Activated CD8-positive, alpha-beta memory T cell treated with anti-CD3 and anti-CD28 coated beads for 4 hours (primary cell): ENCODE data around the gene GSTA5.
"Not testable (repeated sequence)": the region's sequence is repeated elsewhere in the genome, so short reads cannot be mapped to it uniquely, and the experiment has no call there.

Experiments used
- DNase-seq, 2 donors: peaks; one replicate each; pipeline ENCODE4 v3.0.0-alpha.2; 2020; ENCODE audit warnings: low read depth in 2 of 2

GSTA5 gene

DNA sequence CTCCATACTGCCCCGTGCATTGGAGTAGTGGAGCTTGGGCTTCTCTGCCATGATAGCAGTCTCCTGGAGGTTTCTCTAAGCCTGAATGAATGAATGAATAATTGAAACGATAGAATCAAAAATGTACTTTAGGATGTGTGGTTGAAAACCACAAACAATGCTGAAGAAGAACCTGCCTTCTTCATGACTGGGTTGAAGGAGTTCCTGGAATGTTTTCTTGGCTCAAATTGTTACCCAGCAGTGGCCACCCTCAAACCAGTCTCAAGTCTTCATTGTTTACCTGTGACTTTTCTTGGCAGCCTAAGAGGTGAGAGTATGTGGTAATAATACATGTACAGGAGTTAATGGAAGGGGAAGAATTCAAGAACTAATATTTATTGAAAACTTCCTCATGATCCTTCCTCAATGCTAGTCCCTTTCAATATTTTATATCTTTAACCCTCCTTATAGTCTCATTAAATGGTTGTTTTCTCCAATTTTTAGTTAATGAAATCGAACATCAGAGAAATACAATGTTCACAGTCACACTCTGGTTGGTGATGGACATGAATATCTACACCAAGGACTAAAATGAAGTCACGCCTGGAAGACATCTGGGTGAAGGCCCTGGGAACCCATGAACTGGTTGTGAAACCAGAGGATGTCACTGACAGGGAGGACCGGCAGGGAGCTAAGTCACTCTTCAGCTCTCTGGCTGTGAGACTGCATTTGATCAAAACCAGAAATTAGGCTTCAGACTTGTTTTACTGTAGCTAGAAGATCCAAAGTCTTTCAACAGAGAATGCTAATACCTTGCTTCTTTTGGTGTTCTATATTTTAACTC, at the start of gene GSTA5:
Gene GSTA5 (minus strand): TSS at position 51 of the 823 bp plus-strand sequence.
- DNase-seq: no peak

DNA sequence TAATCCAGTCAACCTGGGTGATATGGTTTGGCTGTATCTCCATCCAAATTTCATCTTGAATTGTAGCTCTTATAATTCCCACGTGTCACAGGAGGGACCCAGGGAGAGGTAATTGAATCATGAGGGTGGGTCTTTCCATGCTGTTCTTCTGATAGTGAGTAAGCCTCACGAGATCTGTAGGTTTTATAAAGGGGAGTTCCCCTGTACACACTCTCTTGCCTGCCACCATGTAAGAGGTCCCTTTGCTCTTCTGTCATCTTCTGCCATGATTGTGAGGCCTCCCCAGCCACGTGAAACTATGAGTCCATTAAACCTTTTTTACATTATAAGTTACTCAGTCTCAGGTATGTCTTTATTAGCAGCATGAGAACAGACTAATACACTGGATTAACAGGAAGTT, 49.4 kb upstream of the GSTA5 start:
- DNase-seq: no peak

DNA sequence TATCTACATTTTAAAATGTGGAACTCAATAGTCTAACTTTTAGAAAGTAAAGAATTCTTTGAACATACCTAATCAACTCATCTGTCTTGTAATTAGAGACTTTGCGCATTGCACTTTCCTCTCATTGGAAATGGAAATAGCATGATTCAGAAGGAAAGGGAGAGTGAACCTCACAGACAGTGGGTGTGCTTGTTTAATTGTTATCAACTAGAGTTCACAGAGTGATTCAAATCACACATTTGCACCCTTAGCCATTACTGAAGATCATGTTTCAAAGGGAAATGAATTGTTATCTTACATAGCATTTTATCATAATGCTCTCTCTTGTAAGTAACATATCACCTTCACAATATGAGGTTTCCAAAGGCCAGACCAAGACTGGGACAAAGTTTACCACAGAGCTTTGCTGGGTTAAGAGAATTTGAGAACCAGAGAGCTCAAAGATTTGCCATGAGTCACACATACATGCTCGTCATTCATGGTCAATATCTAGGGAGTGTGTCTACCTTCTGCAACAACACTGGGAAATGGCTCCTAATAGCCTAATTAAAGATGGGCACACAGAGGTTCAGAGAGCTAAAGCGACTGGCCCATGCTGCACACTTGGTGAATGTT, 47.4 kb upstream of the GSTA5 start:
- no peak for DNase-seq

DNA sequence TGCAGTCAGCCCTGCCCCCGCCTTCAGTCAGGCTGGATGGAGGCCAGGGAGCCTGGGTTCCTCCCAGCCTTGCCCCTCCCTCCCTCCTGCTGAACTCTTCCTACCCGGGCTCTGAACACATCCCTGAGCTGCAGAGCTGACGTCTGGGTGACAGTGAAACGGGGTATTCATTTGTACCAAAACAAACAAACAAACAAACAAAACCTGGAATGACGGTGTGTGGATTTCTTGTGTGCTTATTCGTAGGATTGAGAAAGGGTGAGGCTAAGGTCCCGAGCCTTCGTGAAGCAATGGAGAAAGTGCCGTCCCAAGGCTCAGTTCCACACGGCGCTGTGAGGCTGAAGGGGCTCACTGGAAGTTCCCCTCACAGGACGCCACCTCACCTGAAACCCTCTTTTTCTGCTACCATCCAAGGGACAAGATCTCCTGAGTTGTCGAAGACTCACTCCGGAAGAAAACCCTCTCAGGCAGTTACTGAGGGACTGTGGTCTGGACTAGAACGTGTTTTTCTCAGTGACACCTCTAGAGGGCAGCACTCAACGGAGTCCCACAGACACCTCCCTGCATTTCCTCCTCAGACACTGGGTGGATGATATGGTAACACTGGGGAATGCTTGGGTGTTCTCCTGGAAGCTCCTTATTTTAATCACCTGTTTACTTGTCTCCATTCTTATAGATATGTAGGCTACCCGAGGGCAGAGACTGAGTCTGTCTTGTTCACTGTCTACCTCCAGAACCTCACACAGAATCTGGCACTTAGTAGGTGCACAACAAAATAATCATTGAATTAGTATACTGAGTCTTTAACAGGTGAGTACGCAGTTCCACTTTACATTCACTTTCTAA, 41.6 kb upstream of the GSTA5 start:
- peak; percentile 40 to 45 for DNase-seq

DNA sequence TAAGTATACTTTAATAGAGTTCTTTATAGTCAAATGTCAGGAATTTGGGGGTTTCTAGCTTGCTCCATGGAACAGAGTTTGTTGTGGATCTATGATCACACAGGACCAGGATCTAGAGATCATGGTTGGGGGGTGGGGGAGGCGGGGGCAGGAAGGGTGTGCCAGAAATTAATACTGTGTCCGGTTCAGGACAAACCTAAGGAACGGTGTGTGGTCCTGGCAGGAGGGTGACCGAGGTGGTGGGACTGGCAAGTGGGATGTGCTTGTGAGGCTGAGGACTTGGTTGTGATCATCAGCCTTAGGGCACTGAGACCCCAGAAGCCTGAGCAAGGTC, 41.0 kb upstream of the GSTA5 start:
- DNase-seq: no peak

DNA sequence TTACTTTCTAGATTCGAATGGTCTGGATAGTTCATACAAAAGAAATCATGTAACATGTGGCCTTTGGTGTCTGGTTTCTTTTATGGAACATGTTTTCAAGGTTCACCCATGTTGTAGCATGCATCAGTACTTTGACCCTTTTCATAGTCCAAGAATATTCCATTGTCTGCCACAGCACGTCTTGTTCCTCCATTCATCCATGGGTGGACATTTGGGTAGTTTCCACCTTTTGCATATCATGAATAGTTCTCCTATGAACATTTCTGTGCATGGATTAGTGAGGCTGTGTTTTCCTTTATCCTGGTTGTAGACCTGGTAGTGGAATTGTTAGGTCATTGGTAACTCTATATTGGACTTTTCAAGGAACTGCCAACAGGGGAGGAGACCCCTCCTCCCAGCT, 37.2 kb upstream of the GSTA5 start:
- DNase-seq: no peak

DNA sequence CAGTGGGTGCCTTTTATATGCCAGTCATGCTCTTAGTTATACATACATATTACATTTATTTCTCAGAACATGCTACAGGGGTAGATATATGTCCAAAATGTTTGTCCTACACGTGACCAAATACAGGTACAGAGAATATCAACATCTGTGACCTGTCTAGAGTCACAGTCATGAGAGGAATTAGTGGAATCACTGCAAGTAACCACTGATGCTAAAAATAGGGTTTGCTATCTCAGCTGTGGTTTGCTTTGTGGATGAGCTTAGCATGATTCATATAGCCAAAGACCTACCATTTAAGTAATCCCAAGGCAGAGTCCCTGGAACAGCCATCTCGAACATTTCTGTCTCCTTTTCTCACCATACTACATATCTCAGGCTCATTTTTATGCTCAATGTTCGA, 36.6 kb upstream of the GSTA5 start:
- no peak for DNase-seq

DNA sequence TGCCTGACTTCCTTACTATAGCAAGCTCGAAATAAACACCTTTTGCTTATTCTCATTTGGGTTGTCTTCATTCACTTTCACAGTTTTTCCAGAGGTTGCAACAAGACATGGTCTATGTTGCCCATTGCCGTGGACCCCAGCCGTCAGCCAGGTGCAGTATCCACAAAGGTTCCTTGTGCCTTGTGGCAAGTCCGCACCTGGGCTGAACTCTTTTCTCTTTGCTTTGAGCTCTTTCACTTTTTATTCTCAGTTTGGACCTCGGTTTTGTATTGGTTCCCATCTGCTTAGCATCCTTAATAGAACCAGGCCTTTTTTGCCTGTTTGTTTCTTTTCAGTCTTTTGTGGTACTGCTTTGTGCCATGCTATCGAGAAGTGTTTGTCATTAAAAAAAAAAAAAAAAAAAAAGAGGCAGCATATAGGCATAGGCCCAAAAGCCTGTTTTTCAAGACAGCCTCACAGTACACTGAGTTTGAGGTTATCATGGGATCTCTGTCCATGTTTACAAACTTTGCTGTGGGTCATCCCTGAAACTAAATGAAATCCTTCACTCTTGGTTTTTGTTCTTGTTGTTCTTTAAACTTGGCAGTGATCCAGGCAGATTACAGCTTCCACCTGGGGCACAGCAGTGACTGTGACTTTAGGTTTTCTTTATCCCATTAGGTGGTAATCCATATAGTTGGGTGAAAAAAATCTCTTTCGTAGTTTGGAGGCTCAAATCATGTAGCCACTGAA, 35.6 kb upstream of the GSTA5 start:
- DNase-seq: no peak

DNA sequence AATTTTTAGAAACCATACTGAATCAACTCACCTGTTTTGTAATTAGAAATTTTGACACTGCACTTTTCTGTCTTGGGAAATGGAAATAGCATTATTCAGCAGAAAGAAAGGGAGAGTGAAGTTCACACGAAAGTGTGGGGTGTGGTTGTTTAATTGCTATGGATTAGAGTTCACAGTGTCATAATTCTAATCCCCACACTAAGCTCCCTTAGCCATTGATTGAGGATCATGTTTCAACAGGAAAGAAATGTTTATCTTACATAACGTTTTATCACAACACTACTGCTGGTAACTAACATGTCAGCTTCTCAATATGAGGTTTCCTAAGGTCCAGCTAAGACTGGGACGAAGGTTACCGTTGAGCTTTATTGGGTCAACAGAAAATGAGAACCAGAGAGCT, 31.4 kb upstream of the GSTA5 start:
- no peak for DNase-seq

DNA sequence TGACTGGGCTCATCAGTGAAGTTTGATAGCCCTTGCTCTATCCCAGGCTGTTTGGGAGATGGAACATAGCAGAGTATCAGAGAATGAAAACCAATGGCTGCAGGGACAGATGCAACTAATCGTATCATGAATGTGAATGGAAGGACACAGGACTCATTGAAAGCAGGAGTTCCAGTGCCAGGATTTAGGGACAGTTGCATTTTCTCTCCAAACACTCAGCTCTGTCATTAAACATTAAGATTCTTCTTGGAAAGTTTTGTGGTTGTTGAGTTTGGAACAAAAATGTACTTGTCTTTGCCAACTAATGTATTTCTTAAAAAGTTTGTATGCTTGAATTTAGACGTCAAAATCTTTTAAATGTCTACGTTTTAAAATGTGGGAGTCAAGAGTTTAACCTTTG, 31.0 kb upstream of the GSTA5 start:
- no peak for DNase-seq

DNA sequence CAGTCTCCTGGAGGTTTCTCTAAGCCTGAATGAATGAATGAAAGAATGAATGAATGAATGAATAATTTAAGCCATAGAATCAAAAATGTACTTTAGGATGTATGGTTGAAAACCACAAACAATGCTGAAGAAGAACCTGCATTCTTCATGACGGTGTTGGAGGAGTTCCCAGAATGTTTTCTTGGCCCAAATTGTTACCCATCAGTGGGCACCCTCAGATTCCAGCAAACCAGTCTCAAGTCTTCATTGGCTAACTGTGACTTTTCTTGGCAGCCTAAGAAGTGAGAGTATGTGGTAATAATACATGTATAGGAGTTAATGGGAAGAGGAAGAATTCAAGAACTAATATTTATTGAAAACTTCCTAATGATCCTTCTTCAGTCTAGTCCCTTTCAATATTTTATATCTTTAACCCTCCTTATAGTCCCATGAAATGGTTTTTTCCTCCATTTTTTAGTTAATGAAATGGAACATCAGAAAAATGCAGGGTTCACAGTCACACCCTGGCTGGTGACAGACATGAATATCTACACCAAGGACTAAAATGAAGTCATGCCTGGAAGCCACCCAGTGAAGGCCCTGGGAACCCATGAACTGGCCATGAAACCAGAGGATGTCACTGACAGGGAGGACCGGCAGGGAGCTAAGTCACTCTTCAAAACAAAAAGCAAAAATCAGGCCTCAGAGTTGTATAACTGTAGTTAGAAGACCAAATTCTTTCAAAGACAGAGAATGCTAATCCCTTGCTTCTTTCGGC, 29.9 kb upstream of the GSTA5 start:
- not testable (repeated sequence) for DNase-seq

DNA sequence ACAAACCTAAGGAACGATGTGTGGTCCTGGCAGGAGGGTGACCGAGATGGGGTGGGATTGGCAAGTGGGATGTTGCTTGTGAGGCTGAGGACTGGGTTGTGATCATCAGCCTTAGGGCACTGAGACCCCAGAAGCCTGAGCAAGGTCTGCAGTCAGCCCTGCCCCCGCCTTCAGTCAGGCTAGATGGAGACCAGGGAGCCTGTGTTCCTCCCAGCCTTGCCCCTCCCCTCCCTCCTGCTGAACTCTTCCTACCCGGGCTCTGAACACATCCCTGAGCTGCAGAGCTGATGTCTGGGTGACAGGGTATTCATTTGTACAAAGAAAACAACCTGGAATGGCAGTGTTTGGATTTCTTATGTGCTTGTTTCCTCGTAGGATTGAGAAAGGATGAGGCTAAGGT, 28.3 kb upstream of the GSTA5 start:
- not testable (repeated sequence) for DNase-seq

DNA sequence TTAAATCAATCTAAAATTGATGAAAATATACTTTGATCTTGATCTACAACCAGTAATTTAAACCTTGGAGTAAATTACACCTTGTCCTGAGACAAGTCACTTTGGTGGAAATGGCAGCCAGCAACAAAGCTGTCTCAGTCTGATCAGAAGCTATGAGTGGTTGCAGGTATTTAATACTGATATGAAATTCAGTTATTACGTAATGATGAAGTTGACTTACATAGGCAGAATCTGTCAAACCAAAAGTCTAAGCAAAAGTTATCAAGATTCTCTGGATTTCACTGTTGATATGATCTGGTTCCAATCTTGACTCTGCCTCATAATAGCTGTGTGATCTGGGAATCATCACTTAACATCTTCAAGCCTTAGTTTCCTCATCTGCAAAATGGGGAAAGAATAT, 27.6 kb upstream of the GSTA5 start:
- DNase-seq: no peak

DNA sequence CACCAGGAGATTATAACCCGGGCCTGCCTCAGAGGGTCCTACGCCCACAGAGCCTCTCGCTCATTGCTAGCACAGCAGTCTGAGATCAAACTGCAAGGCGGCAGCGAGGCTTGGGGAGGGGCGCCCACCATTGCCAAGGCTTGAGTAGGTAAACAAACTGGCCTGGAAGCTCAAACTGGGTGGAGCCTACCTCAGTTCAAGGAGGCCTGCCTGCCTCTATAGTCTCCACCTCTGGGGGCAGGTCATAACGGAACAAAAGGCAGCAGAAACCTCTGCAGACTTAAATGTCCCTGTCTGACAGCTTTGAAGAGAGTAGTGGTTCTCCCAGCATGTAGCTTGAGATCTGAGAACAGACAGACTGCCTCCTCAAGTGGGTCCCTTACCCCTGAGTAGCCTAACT, 20.5 kb upstream of the GSTA5 start:
- DNase-seq: not testable (repeated sequence)

DNA sequence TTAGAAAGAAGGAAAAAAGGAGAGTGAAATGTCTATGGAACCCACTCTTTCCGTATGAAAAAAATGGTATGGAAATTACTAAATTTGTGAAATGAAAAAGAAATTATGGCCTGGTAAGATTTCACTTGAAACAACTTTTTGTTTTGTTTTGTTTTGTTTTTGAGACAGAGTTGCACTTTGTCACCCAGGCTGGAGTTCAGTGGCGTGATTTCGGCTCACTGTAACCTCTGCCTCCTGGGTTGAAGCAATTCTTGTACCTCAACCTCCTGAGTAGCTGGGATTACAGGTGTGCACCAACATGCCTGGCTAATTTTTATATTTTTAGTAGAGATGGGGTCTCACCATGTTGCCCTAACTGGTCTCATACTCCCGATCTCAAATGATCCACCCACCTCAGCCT, 17.8 kb upstream of the GSTA5 start:
- no peak for DNase-seq

DNA sequence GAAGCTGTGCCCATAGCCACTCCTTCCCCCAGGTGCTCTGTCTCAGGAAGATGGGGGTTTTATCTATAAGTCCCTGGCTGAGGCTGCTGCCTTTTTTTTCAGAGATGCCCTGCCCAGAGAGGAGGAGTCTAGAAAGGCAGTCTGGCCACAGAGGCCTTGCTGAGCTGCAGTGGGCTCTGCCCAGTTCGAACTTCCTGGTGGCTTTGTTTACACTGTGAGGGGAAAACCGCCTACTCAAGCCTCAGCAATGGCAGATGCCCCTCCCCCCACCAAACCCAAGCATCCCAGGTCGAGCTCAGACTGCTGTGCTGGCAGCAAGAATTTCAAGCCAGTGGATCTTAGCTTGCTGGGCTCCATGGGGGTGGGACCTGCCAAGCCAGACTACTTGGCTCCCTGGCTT, 15.5 kb upstream of the GSTA5 start:
- DNase-seq: not testable (repeated sequence)

DNA sequence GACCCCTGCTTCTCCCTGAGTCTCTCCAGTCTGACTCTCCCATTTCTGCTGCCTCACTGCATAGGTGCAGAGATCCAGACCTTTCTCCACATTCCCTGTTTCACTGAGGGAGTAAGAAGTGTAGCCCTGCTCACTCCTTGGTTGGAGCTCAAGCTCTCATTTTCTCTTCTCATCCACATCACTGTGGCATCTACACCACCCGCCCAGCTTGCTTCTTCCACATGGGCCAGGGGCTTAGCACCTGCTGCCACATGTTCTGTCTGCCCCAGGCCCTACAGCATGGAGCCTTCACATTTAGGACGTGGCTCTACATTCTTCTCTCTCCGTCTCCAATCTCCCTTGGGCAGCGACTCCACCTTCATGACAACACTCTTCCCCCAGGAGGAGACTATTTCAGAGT, 8.5 kb upstream of the GSTA5 start:
- DNase-seq: no peak

DNA sequence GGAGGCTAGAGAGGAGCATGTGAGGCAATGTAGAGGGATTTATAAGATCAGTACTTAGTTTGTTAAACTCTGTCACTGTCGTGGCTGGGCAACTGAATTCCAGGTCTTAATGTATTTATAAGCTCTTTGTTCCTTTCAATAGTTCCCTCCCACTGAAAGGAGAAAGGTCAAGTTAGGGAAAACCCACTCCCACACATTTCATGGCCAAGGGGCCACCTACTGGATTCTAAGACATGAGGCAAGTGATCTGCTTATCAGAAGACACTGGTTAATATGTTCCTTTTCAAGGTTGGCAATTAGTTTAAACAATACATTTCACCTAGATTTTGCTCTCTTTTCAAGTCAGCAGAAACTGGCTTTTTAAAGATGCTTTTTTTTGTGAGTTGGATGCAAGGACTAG, 5.4 kb upstream of the GSTA5 start:
- DNase-seq: no peak

DNA sequence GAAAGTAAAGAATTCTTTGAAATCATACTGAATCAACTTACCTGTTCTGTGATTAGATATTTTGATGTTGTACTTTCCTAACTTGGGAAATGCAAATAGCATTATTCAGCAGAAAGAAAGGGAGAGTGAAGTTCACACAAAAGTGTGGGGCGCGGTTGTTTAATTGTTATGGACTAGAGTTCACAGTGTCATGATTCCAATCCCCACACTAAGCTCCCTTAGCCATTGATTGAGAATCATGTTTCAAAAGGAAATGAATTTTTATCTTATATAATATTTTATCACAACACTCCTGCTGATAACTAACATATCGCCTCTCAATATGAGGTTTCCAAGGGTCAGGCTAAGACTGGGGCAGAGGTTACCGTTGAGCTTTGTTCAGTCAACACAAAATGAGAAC, 3.0 kb upstream of the GSTA5 start:
- DNase-seq: no peak

DNA sequence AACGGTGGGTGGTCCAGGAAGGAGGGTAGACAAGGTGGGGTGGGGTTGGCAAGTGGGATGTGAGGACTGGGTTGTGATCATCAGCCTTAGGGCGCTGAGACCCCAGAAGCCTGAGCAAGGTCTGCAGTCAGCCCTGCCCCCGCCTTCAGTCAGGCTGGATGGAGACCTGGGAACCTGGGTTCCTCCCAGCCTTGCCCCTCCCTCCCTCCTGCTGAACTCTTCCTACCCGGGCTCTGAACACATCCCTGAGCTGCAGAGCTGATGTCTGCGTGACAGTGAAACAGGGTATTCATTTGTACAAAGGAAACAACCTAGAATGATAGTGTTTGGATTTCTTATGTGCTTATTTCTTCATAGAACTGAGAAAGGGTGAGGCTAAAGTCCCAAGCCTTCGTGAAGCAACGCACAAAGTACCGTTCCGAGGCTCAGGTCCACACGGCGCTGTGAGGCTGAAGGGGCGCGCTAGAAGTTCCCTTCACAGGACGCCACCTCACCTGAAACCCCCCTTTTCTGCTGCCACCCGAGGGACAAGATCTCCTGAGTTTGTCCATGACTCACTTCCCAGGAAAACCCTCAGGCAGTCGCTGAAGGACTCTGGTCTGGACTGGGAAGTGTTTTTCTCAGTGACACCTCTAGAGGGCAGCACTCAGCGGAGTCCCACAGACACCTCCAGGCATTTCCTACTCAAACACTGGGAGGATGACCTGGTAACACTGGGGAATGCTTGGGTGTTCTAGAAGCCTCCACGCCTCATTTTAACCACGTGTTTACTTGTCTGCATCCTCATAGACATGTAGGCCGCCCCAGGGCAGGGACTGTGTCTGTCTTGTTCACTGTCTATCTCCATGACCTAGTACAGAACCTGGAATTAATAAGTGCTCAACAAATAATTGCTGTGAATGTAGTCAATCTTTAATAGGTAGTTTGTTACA, 1.2 kb downstream of the GSTA5 start:
- peak; percentile 3 to 14 for DNase-seq
